GM12878 (cell line): ENCODE results near the gene GAGE12J. TPM values are rescaled to one million over a fixed set of nuclear protein-coding genes. Genes with fewer than 3 reads are reported as not detected.

Experiments used
- ATAC-seq: fragments of 200-7000 bp; cut with Tn5 transposase; 3 replicates; pipeline ENCODE4 v1.9.1; 2020; ENCODE audit warnings: mild to moderate bottlenecking, moderate library complexity
- BruUV-seq: library from RNA; stranded (reverse); fragments of 400-500 nt; replicated peaks from 2 replicates; lab custom pipeline; 2021; lab: Mats Ljungman, UMichigan
- CTCF ChIA-PET: fragments of 300-600 bp; sonication (Branson Sonifier 250); formaldehyde crosslinking; extraction: SDS; loops from one replicate; lab custom pipeline; 2021; ENCODE audit warnings: inconsistent platforms; lab: Yijun Ruan, JAX
- POLR2A ChIA-PET: fragments of 350-600 bp; formaldehyde crosslinking; extraction: SDS; loops from one replicate; lab custom pipeline; 2021; ENCODE audit warnings: inconsistent platforms; lab: Charles Lee
- RAD21 ChIA-PET: fragments of 300-600 bp; sonication (Branson Sonifier 250); formaldehyde crosslinking; loops from one replicate; lab custom pipeline; 2023; ENCODE audit warnings: antibody characterized with exemption; ENCODE audit not compliant: unreplicated experiment; lab: Charles Lee
- SMC1A ChIA-PET: fragments of 300-600 bp; sonication (Branson Sonifier 250); formaldehyde crosslinking; loops from one replicate; lab custom pipeline; 2023; ENCODE audit not compliant: unreplicated experiment, uncharacterized antibody; lab: Charles Lee
- DNase-seq: peaks from one replicate; pipeline ENCODE4 v3.0.0-alpha.2; 2011; ENCODE audit warnings: low read depth, low spot score
- FAIRE-seq: peaks from 3 replicates; lab custom pipeline; 2011; peaks lifted over from hg19 to GRCh38; lab: Jason Lieb, UNC
- H2AFZ ChIP-seq: 2 replicates; pipeline ENCODE4 v1.6.0; 2011; ENCODE audit warnings: low read depth, low read length, control low read depth; ENCODE audit not compliant: control insufficient read depth
- H3K27ac ChIP-seq: 2 replicates; pipeline ENCODE4 v1.5.1; 2011; ENCODE audit warnings: control low read depth; ENCODE audit not compliant: control insufficient read depth, insufficient read depth
- H3K27me3 ChIP-seq, 2 experiments: replicated peaks in 1 of 2; 2 replicates each; pipeline versions ENCODE4 v1.6.0 to v1.6.1; 2011; ENCODE audit warnings: low read length in 1 of 2; ENCODE audit not compliant: control insufficient read depth in 2 of 2, insufficient read depth in 2 of 2
- H3K36me3 ChIP-seq, 2 experiments: 2 replicates each; pipeline ENCODE4 v1.5.1; 2011; ENCODE audit warnings: low read length in 1 of 2; ENCODE audit not compliant: control insufficient read depth in 2 of 2, insufficient read depth in 2 of 2
- H3K4me1 ChIP-seq: 2 replicates; pipeline ENCODE4 v1.6.1; 2011; ENCODE audit warnings: mild to moderate bottlenecking, low read length, moderate library complexity, mixed read lengths; ENCODE audit not compliant: control insufficient read depth, insufficient read depth
- H3K4me2 ChIP-seq: 2 replicates; pipeline ENCODE4 v1.6.0; 2011; ENCODE audit warnings: control low read depth; ENCODE audit not compliant: control insufficient read depth, insufficient read depth
- H3K4me3 ChIP-seq: fragments of 200-600 bp; sonication (generic); 2 replicates; pipeline ENCODE4 v1.5.1; 2016
- H3K79me2 ChIP-seq: 2 replicates; pipeline ENCODE4 v1.6.0; 2011; ENCODE audit warnings: low read length; ENCODE audit not compliant: control insufficient read depth, insufficient read depth
- H3K9ac ChIP-seq: 2 replicates; pipeline ENCODE4 v1.8.0; 2011; ENCODE audit warnings: low read length, control low read depth, mixed read lengths; ENCODE audit not compliant: control insufficient read depth, insufficient read depth
- H3K9me3 ChIP-seq: replicated peaks from 3 replicates; pipeline ENCODE4 v1.5.1; 2011; ENCODE audit warnings: mild to moderate bottlenecking, low read length; ENCODE audit not compliant: control insufficient read depth, insufficient read depth
- H4K20me1 ChIP-seq: 2 replicates; pipeline ENCODE4 v1.6.0; 2011; ENCODE audit not compliant: control insufficient read depth, insufficient read depth
- BHLHE40 ChIP-seq, 2 experiments: fragments of 450-650 bp in 1 of 2; IDR thresholded peaks; 2 replicates each; pipeline ENCODE4 v1.6.1; 2011 to 2017; ENCODE audit warnings: low read depth in 2 of 2, borderline replicate concordance in 1 of 2, improper control_type of control experiment in 1 of 2, low read length in 1 of 2, mild to moderate bottlenecking in 1 of 2
- CBFB ChIP-seq: IDR thresholded peaks from 2 replicates; pipeline ENCODE4 v1.6.1; 2016; ENCODE audit warnings: antibody characterized with exemption, low read depth
- E2F4 ChIP-seq: IDR thresholded peaks from 2 replicates; pipeline ENCODE4 v1.6.1; 2012; ENCODE audit warnings: low read depth, low read length, improper control_type of control experiment
- EP300 ChIP-seq, 2 experiments: fragments of 150-350 bp in 1 of 2; IDR thresholded peaks; 2 replicates each; pipeline ENCODE4 v1.6.1; 2011 to 2012; ENCODE audit warnings: low read depth in 2 of 2, low read length in 2 of 2, borderline replicate concordance in 1 of 2, improper control_type of control experiment in 1 of 2, inconsistent platforms in 1 of 2; ENCODE audit not compliant: control insufficient read depth in 1 of 2
- HDAC2 ChIP-seq: fragments of 200-600 bp; sonication (generic); IDR thresholded peaks from 2 replicates; pipeline ENCODE4 v1.6.1; 2017
- IKZF1 ChIP-seq: fragments of 450-650 bp; conservative IDR thresholded peaks from 2 replicates; pipeline ENCODE4 v1.6.1; 2017; ENCODE audit warnings: antibody characterized with exemption, mild to moderate bottlenecking
- IRF3 ChIP-seq: fragments of 450-650 bp; IDR thresholded peaks from 2 replicates; pipeline ENCODE4 v1.6.1; 2014; ENCODE audit warnings: mild to moderate bottlenecking
- RAD51 ChIP-seq: fragments of 450-650 bp; IDR thresholded peaks from 2 replicates; pipeline ENCODE4 v1.6.1; 2016; ENCODE audit warnings: moderate library complexity, mild to moderate bottlenecking, inconsistent platforms
- RELB ChIP-seq: fragments of 450-650 bp; IDR thresholded peaks from 2 replicates; pipeline ENCODE4 v1.6.1; 2017; ENCODE audit warnings: low read depth, mild to moderate bottlenecking, moderate library complexity
- STAT3 ChIP-seq: IDR thresholded peaks from 2 replicates; pipeline ENCODE4 v1.6.1; 2011; ENCODE audit warnings: low read depth, low read length, improper control_type of control experiment
- TARDBP ChIP-seq: IDR thresholded peaks from 2 replicates; pipeline ENCODE4 v1.6.1; 2016; ENCODE audit warnings: borderline replicate concordance
- USF1 ChIP-seq: IDR thresholded peaks from 2 replicates; pipeline ENCODE4 v1.6.1; 2011; ENCODE audit warnings: borderline replicate concordance, low read depth, mild to moderate bottlenecking, moderate library complexity, mixed read lengths, low read length; ENCODE audit not compliant: insufficient read depth; ENCODE audit errors: extremely low read length
- ZBTB40 ChIP-seq: fragments of 450-650 bp; IDR thresholded peaks from 2 replicates; pipeline ENCODE4 v1.6.1; 2016; ENCODE audit warnings: mild to moderate bottlenecking, moderate library complexity, borderline replicate concordance
- WGBS: methylation state at CpG from one replicate; pipeline ENCODE4 v1.1.6; 2016; ENCODE audit warnings: low lambda C conversion rate; ENCODE audit not compliant: insufficient replicate concordance, insufficient coverage; ENCODE audit errors: missing lambda C conversion rate; 5-methylcytosine and 5-hydroxymethylcytosine counted together
- in situ Hi-C: fragments of 300-500 bp; cut with MboI; formaldehyde crosslinking; loops from 9 replicates; pipeline ENCODE4 v1.14.3; 2018; ENCODE audit warnings: mixed read lengths
- intact Hi-C: fragments of 100-400 bp; cut with micrococcal nuclease; formaldehyde crosslinking; loops from one replicate; pipeline ENCODE4 v1.14.2; 2022; ENCODE audit not compliant: unreplicated experiment
- polyA plus RNA-seq, 11 experiments: library from polyadenylated mRNA; depleted of rRNA in 4 of 11; unstranded in 6 of 11; stranded (reverse) in 5 of 11; fragments of >200 nt; fragmentation: Nextera tagmentation in 4 of 11; fragmentation: Illumina TruSeq in 1 of 11; extraction: Ambion mirVana in 4 of 11; extraction: Trizol in 1 of 11; gene quantifications; 1 replicate in 1 of 11; 2 replicates in 10 of 11; pipeline versions ENCODE4 v1.2.1 to v1.2.3, GENCODE V29; 2011 to 2016; ENCODE audit warnings: inconsistent platforms in 2 of 11, missing spikeins in 2 of 11, low read depth in 1 of 11
- total RNA-seq, 4 experiments: library from RNA; depleted of rRNA in 3 of 4; stranded (reverse); fragments of >200 nt in 3 of 4; fragmentation: Illumina TruSeq in 1 of 4; extraction: Trizol in 1 of 4; gene quantifications; 2 replicates each; pipeline versions ENCODE4 v1.2.1 to v1.2.3, GENCODE V29; 2013 to 2021

GAGE12J gene
- total and polyA plus RNA-seq, 10 of the 15 experiments (the other 5 are each of a cell fraction or from before 2014, with no cell fraction given), result not detected

- no peaks in the 10 kb centered on the region for H4K20me1 ChIP-seq
- ChIA-PET RAD21 (interaction anchor here (0.9 kb wide), 1 partner anchor 40 kb away, joined by 3 read pairs; no protein-coding TSS in a partner anchor), POLR2A (no interaction called here), SMC1A (no interaction called here), CTCF (interaction anchor here (0.6 to 1.1 kb wide), 3 partner anchors 16 to 773 kb away, joined by 3 read pairs; no protein-coding TSS in a partner anchor)
- H3K4me3 ChIP-seq, result no peak overlapping the region
- no peaks in the 10 kb centered on the region for H3K36me3 ChIP-seq
- H3K27ac ChIP-seq, result no peak overlapping the region; the same call in 1 of the 2 replicates
- WGBS, result 20% methylated on average over 15 of the region's 15 CpGs
- H3K4me2 ChIP-seq, result peak overlapping the region; percentile 69
- H3K9me3 ChIP-seq, result no peaks in the 10 kb centered on the region
- no peaks in the 10 kb centered on the region for H3K79me2 ChIP-seq
- ATAC-seq, result peak; percentile 79
- peak overlapping the region; percentile 30 for H2AFZ ChIP-seq
- in situ Hi-C loops, result no loop called here
- no peak overlapping the region for H3K9ac ChIP-seq
- intact Hi-C loops, result no loop called here
- DNase-seq, result no peak
- FAIRE-seq, result peak; percentile 44
- no peaks in the 10 kb centered on the region for H3K27me3 ChIP-seq
- no TSS peak for BruUV-seq
- peaks cover 5% of the 10 kb centered on the region for H3K4me1 ChIP-seq
- TF ChIP-seq TARDBP (no peak), RAD51 (no peak), EP300 (IDR thresholded peaks at IDR 0.05; ENCODE audit: borderline replicate concordance in 1 of 2, control insufficient read depth in 1 of 2, low read depth in 2 of 2, low read length in 2 of 2) (no peak), IKZF1 (peak; percentile 39; the same call in 1 of the 2 replicates), STAT3 (no peak), HDAC2 (no peak), ZBTB40 (no peak), CBFB (no peak), IRF3 (no peak), RELB (no peak), BHLHE40 (IDR thresholded peaks at IDR 0.05; ENCODE audit: borderline replicate concordance in 1 of 2, low read depth in 2 of 2, low read length in 1 of 2) (peak; percentile 24 to 65; a peak in 2 of 4 replicates), USF1 (no peak), E2F4 (no peak)
Observed at GRCh38 chrX:49308604-49309269, 13.1 kb upstream of the GAGE12J start.
